DMS 273 (cell line): Measurements from ENCODE around the gene VILL.
"Not testable (repeated sequence)": the region's sequence is repeated elsewhere in the genome, so short reads cannot be mapped to it uniquely, and the experiment has no call there.

Experiments
- DNase-seq: peaks from one replicate; lab custom pipeline; 2025; ENCODE audit not compliant: unreplicated experiment; lab: John Stamatoyannopoulos, UW

VILL gene

DNA sequence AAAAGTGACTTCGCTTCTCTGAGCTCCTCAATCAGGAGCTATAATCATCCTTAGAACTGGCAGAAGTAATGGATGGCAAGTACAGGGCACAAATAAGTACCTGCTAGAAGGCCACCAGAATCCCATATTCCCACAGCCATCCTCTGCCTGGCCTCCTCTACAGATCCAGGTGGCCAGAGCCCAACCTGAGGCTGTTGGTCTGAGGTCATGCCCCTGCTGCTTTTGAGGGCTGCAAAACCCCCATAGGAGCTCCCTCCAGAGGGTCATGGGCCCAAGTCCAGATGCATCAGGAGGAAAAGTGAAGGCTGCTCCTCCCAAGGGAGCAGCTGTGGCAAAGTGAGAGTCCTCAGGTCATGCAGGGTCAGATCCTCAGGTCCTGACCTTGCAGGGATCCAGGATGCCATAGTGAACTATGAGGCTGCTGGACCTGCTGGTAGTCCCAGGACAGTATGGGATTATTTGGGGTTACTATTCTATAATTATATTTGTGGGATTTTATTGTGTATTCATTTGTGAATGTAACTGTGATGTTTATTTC lies 41.8 kb downstream of the VILL start:
- DNase-seq: no peak

- not testable (repeated sequence) for DNase-seq
Observed at GRCh38 chr3:38033586-38033985, 43.0 kb downstream of the VILL start.

GRCh38 chr3:38034335-38034734 lies 43.7 kb downstream of the VILL start:
- not testable (repeated sequence) for DNase-seq

- no peak for DNase-seq
Observed at GRCh38 chr3:38036286-38036685, 45.7 kb downstream of the VILL start.

GRCh38 chr3:38036906-38037305 lies 46.3 kb downstream of the VILL start:
- DNase-seq: no peak

- no peak for DNase-seq
Observed at GRCh38 chr3:38038447-38038911, 47.9 kb downstream of the VILL start.

DNA sequence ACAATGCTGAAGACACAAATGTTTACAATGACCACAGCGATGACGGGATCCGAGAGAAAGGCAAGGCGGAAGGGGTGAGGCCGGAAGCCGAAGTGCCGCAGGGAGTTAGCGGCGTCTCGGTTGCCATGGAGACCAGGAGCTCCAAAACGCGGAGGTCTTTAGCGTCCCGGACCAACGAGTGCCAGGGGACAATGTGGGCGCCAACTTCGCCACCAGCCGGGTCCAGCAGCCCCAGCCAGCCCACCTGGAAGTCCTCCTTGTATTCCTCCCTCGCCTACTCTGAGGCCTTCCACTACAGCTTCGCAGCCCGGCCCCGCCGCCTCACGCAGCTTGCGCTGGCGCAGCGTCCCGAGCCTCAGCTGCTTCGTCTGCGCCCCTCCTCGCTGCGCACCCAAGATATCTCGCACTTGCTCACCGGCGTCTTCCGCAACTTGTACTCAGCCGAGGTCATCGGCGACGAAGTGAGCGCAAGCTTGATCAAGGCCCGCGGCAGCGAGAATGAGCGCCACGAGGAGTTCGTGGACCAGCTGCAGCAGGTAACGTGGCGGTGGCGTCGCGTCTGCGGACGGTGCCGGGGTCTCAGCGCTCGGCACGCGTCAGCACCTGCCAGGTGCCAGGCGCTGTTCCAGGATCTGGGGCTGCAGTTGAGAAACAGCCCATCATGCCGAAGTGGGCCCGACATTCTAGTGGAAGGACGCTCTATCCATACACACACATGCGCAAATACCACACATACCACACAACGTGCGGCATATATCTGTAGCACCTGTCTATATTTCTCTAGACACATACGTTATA lies 48.7 kb downstream of the VILL start, which contains the start of gene DLEC1:
Gene DLEC1, plus strand, starts transcription at position 108 of the 798 bp plus-strand sequence. Its CDS starts 18 bp downstream, at position 126.
- peak; percentile 70 for DNase-seq

GRCh38 chr3:38039899-38040261 lies 49.3 kb downstream of the VILL start:
- DNase-seq: peak; percentile 7

- no peak for DNase-seq
Observed at GRCh38 chr3:38040401-38040800, 49.8 kb downstream of the VILL start.

GRCh38 chr3:38043486-38043885 lies 52.9 kb downstream of the VILL start:
- DNase-seq: no peak

- DNase-seq: no peak
Observed at GRCh38 chr3:38046027-38046426, 55.4 kb downstream of the VILL start.

- DNase-seq: no peak
Observed at GRCh38 chr3:38046821-38047220, 56.2 kb downstream of the VILL start.

DNA sequence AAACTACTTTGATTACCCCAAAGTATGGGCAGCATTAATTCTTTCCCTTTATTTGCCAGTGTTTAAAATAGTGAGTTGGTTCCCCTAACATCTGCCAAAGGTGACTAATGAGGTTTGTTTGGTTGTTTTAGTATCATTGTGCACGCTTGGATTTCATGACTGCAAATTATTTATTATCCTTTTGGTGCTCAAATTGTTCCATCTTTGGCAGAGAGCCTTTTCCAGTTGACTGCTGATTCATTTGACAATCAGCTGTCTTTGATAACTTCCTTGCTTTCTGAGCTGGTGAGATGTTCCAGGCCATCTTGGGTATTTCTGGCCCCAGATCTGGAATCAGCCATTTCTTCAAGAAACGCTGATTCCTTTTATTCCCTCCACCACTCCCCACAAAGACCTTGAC lies 57.3 kb downstream of the VILL start:
- no peak for DNase-seq

- no peak for DNase-seq
Observed at GRCh38 chr3:38049358-38050126, 59.0 kb downstream of the VILL start.

DNA sequence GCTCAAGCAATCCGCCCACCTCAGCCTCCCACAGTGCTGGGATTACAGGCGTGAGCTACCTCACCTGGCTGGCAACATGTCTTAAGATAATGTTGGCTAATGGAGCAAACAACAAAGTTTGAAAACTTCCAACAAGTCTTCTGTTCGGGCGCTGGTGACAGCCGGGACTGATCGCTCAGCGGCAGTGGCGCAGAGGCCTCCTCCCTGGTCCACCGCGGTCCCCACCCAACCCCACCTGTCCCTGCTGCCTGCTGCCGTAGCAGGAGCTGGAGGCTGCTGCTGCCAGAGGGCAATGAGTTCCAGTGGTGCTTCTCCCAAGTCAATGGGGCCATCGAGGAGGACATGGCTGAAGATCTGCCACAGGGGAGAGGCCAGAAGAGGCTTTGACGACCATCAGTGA lies 60.5 kb downstream of the VILL start:
- DNase-seq: no peak

DNA sequence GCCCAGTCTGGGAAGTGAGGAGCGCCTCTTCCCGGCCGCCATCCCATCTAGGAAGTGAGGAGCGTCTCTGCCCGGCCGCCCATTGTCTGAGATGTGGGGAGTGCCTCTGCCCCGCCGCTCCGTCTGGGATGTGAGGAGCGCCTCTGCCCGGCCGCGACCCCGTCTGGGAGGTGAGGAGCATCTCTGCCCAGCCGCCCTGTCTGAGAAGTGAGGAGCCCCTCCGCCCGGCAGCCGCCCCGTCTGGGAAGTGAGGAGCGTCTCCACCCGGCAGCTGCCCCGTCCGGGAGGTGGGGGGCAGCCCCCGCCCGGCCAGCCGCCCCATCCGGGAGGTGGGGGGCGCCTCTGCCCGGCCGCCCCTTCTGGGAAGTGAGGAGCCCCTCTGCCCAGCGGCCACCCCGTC lies 62.7 kb downstream of the VILL start:
- DNase-seq: not testable (repeated sequence)

DNA sequence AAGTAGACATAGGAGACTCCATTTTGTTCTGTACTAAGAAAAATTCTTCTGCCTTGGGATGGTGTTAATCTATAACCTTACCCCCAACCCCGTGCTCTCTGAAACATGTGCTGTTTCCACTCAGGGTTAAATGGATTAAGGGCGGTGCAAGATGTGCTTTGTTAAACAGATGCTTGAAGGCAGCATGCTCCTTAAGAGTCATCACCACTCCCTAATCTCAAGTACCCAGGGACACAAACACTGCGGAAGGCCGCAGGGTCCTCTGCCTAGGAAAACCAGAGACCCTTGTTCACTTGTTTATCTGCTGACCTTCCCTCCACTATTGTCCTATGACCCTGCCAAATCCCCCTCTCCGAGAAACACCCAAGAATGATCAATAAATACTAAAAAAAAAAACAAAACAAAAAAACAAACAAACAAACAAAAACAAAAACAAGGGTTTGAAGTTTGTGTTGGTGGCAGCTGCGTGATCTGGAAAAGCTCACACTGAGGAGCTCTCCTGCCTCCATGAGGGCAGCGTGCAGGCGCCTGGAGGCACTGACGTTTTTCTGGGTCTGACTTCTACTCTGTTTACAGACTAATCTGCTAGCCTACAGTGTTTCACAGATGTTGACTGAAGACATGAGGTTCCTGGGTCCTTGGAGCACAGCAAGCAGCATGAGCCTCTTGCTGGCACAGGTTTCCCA lies 63.4 kb downstream of the VILL start:
- DNase-seq: not testable (repeated sequence)

DNA sequence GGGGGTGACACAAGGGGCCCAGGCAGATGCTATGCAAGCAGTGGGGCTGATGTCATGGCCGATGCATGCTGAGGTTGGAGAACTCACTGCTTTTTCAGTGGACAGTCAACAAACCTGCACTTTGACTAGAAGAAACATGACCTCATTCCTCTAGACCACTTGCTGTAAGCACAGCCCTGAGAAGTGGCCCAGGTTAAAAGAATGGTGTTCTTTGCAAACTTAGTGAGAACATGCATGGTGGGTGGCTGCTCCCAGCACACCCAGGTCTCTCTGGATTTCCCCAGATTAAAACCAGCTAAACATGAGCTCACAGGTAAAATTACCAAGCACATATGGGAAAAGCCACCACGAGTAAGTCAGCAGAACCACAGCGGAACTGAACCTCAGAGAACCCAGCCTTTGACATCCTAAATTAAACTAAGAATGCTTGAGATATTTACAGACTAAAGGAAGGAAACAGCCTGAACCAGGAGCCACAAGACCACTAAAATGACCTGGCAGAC lies 64.0 kb downstream of the VILL start:
- DNase-seq: no peak
